Chondrocyte (in vitro differentiated cells): ENCODE measurements around the gene FTL. TPM values are rescaled to one million over a fixed set of nuclear protein-coding genes. Genes with fewer than 3 reads are reported as not detected.
A peak's percentile ranks its signal among the peaks of the same experiment; 100 is the strongest.

Experiments
- DNase-seq: peaks from one replicate; pipeline ENCODE4 v3.0.0; 2021; ENCODE audit warnings: mixed read lengths, low spot score
- H3K27ac Mint-ChIP-seq: one replicate; pipeline ENCODE4 v1.8.0; 2021; ENCODE audit warnings: mild to moderate bottlenecking, moderate library complexity, mixed read lengths; ENCODE audit not compliant: unreplicated experiment
- H3K27me3 Mint-ChIP-seq: 2 replicates; pipeline ENCODE4 v1.8.0; 2021; ENCODE audit warnings: low read depth, mixed read lengths
- H3K36me3 Mint-ChIP-seq: 2 replicates; pipeline ENCODE4 v1.8.0; 2021; ENCODE audit warnings: low read depth, mixed read lengths
- H3K4me1 Mint-ChIP-seq: 2 replicates; pipeline ENCODE4 v1.8.0; 2021; ENCODE audit warnings: low read depth, mild to moderate bottlenecking, mixed read lengths
- H3K4me3 Mint-ChIP-seq: one replicate; pipeline ENCODE4 v1.8.0; 2021; ENCODE audit warnings: mild to moderate bottlenecking, moderate library complexity, mixed read lengths; ENCODE audit not compliant: unreplicated experiment
- H3K9me3 Mint-ChIP-seq: 2 replicates; pipeline ENCODE4 v1.8.0; 2021; ENCODE audit warnings: low read depth, mixed read lengths
- CTCF ChIP-seq: fragments of 200-600 bp; sonication (generic); IDR thresholded peaks from 2 replicates; pipeline ENCODE4 v1.5.0; 2021; ENCODE audit warnings: antibody characterized with exemption, mild to moderate bottlenecking, moderate library complexity
- total RNA-seq: library from RNA; stranded (reverse); gene quantifications from 3 replicates; pipeline ENCODE4 v1.2.1, GENCODE V29; 2021

Gene FTL
- total RNA-seq, 1 donor from 2014 or later = 1,722 TPM

- no peak for TF ChIP-seq CTCF
- Mint-ChIP-seq H3K4me1 (peaks cover 8% of the 10 kb centered on the region), H3K36me3 (no peaks in the 10 kb centered on the region), H3K27me3 (peaks cover 3% of the 10 kb centered on the region), H3K4me3 (no peak overlapping the region), H3K27ac (no peak overlapping the region), H3K9me3 (peaks cover under 1% of the 10 kb centered on the region)
- DNase-seq = no peak
Measured at GRCh38 chr19:48935864-48936263, 29.2 kb upstream of the FTL start.

- no peak for DNase-seq
- Mint-ChIP-seq H3K36me3 (no peaks in the 10 kb centered on the region), H3K4me1 (peaks cover 6% of the 10 kb centered on the region)
Measured at GRCh38 chr19:48938256-48938655, 26.9 kb upstream of the FTL start.

GRCh38 chr19:48940902-48941301, 24.2 kb upstream of the FTL start:
- no peaks in the 10 kb centered on the region for H3K4me1 Mint-ChIP-seq
- H3K9me3 Mint-ChIP-seq = peaks cover 6% of the 10 kb centered on the region
- no peak for TF ChIP-seq CTCF
- no peak for DNase-seq
- H3K4me3 Mint-ChIP-seq = no peak overlapping the region
- no peaks in the 10 kb centered on the region for H3K27me3 Mint-ChIP-seq
- no peak overlapping the region for H3K27ac Mint-ChIP-seq
- no peaks in the 10 kb centered on the region for H3K36me3 Mint-ChIP-seq

More at GRCh38 chr19:48938256-48938655, 26.9 kb upstream of the FTL start:
- Mint-ChIP-seq H3K27me3 (peaks cover 2% of the 10 kb centered on the region), H3K9me3 (peaks cover 6% of the 10 kb centered on the region), H3K4me3 (no peak overlapping the region), H3K27ac (peak overlapping the region; percentile 17)
- no peak for TF ChIP-seq CTCF

- TF ChIP-seq CTCF = no peak
- H3K9me3 Mint-ChIP-seq = peaks cover 6% of the 10 kb centered on the region
- no peaks in the 10 kb centered on the region for H3K36me3 Mint-ChIP-seq
- H3K27me3 Mint-ChIP-seq = no peaks in the 10 kb centered on the region
- H3K27ac Mint-ChIP-seq = no peak overlapping the region
- H3K4me1 Mint-ChIP-seq = peaks cover under 1% of the 10 kb centered on the region
- no peak for DNase-seq
- H3K4me3 Mint-ChIP-seq = no peak overlapping the region
Measured at GRCh38 chr19:48943081-48943480, 22.0 kb upstream of the FTL start.

GRCh38 chr19:48945415-48945814, 19.7 kb upstream of the FTL start:
- no peak for TF ChIP-seq CTCF
- Mint-ChIP-seq H3K27ac (no peak overlapping the region), H3K36me3 (no peaks in the 10 kb centered on the region), H3K4me3 (no peak overlapping the region), H3K9me3 (peaks cover 6% of the 10 kb centered on the region), H3K4me1 (peaks cover 3% of the 10 kb centered on the region), H3K27me3 (no peaks in the 10 kb centered on the region)
- DNase-seq = no peak
